Measurements from ENCODE around the gene ERFE.

The ERFE gene

GRCh38 chr2:238126338-238126737 is 32.4 kb upstream of the ERFE start:
- DNase-seq, result no peak

GRCh38 chr2:238126775-238127164 is 32.0 kb upstream of the ERFE start:
- DNase-seq, result no peak

DNA sequence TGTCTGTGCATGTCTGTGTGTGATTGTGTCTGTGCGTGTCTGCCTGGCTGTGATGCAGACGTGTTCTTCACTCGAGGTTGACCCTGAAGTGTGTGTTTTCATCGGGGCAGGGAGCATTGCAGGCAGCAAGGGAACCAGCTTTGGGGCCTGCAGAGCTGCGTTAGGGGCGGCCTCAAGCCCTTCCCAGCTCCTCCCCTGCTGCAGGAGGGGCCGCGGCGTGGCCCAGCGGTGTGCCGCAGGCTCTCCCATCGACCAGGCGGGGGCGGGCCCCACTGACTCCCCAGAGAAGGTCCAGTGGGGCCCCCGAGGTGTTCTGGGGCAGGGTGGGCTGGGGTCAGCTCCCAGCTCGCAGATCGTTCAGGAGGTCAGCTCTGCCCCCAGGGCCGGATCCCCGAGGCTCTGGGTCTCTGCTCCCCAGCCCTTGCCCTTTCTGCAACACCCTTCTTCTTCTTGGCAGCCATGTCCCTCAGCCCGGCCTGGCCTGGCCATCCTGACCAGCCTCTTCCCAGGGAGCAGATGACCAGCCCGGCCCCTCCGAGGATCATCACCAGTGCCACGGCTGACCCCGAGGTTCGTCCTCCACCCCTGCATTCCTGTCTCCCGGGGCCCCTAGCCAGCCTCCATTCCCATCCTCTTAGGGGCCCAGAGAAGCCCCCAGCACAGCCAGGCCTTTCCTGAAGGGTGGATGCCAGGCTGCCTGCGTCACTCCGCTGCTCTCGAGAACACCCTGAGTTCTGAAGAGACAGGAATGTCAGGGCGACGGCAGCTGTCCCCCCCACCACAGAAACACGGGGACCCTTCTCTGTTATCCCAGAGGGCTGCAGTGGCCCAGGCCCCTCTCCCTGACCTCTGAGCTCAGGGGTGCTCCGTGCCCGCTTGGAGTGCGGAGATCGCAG is 31.4 kb upstream of the ERFE start:
- no peak for DNase-seq

DNA sequence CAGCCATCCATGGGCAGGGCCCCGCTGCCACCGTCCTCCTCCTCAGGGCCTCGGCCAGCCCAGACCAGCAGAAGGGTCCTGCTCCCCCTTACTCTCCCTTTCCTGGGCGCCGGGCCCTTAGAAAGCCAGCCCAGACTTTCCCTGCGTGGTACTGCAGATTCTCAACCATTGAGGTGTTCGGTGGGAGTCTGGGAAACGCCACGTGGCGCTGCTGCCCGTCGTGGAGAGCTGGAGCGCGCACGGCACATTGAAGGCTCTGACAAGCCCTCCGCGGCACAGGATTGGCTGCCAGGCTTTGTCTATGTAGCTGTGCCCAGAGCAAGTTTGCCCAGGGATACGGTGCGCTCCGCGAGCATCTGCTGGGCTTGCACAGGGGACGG is 30.7 kb upstream of the ERFE start:
- no peak for DNase-seq

DNA sequence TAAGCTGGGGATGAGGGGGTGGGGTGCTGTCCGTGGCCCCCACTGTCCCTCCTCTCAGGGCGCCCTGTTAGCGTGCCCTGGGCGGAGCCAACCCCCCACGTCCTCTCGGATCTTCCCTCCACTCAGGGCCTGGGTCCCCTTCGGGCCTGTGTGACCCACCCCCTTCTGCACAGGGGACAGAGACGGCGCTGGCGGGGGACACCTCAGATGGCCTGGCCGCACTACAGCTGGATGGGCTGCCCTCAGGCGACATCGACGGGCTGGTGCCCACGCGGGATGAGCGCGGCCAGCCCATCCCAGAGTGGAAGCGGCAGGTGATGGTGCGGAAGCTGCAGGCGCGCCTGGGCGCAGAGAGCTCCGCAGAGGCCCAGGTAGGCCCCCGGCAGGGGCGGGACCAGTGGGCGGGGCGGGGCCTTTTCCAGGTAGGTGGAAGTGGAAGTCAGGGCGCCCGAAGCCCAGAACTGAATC is 30.2 kb upstream of the ERFE start:
- DNase-seq, result no peak

GRCh38 chr2:238129166-238130010 is 29.4 kb upstream of the ERFE start:
- DNase-seq, result no peak

- no peak for DNase-seq
These were observed 28.6 kb upstream of the ERFE start for GRCh38 chr2:238130111-238130695.

GRCh38 chr2:238130696-238131628 is 27.8 kb upstream of the ERFE start:
- no peak for DNase-seq

DNA sequence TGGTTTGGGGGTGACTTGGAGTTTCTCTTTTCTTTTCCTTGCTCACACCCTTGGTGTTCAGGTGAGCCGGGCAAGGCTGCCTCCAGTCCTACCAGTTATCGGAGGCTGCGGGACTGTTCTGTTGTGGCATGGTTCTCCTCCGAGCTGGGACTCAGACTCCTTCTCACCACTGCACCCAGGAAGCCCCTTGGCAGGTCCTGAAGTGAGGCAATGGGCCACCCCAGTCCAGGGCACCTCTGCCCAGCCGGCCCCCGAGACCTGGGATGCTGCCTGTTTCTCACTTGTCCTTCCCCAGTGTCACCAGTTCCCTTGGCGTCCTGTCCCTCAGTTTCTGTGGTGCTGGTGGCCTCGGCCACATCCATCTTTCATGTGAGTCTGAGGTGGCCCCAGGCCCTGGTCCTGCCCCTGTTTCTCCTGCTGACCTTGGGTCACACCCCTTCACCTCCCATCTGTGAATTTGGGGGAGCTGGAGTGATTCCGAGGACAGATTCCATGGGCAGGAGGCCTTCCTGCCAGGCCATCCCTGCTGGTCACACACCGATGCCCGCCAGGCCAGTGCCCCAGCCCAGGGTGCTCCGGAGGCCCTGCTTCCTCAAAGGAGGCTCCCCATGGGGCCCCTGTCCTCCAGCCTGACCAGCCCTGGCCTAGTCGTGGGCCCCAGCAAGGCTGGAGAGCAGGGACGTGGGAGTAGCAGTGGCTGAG is 26.9 kb upstream of the ERFE start:
- no peak for DNase-seq

- DNase-seq, result no peak
These were observed 26.0 kb upstream of the ERFE start for GRCh38 chr2:238132463-238133450.

DNA sequence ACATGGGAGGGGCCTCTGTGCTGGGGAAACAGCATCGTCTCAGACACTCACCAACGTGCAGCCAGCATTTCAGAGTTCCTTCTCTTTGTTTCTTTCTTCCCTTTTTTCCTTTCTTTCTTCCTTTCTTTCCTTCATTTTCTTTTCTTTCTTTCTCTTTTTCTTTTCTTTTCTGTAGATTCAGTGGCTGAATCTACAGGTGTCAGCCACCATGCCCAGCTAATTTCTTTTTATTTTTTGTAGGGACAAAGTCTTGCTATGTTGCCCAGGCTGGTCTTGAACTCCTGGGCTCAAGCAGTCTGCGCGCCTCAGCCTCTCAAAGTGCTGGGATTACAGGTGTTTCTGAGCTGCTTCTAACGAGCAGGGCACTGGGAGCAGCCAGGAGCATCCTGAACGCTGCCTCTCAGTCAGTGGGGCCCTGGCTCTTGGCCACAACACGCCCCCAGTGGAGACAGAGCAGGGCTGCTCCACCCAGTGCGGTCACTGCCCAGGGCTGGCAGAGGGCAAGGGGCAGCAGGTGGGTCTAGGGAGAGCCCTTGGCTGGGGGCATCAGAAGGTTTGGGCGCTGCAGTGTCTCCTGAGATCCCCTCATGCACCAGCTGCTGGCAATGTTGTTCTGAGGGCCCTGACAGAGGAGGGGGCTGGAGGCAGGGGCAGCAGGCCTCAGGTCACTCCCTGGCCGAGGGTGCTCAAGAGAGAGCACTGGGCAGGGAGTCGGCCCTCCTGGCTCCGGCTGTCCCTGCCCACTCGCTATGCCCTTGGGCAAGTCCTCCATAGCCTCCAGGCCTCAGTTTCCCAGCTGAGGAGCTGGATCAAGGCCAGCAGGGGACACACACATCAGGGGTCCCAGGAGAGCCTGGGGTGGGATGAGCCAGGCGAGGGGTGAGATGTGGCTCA is 25.0 kb upstream of the ERFE start:
- no peak for DNase-seq

GRCh38 chr2:238134393-238134785 is 24.4 kb upstream of the ERFE start:
- DNase-seq, result no peak

DNA sequence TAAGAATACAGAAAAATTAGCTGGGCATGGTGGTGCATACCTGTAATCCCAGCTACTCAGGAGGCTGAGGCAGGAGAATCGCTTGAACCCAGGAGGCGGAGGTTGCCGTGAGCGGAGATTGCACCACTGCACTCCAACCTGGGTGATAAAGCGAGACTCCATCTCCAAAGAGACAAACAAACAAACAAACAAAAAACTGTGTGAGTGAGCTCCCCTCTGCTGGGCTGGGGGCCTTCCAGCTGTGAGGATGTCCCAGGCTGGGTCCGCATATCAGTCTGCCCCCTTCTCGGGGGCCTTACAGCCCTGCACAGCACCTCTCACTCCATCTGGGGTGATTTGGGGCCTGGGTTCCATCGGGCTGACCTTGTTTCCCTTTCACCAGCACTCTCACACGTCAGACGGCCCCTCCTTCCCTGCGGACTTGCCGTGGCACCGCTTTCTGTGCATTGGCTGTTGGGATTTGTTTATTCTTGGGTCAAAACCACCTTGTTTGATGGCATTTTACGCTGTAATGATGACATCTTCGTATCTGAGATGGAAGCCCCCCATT is 23.1 kb upstream of the ERFE start:
- no peak for DNase-seq

DNA sequence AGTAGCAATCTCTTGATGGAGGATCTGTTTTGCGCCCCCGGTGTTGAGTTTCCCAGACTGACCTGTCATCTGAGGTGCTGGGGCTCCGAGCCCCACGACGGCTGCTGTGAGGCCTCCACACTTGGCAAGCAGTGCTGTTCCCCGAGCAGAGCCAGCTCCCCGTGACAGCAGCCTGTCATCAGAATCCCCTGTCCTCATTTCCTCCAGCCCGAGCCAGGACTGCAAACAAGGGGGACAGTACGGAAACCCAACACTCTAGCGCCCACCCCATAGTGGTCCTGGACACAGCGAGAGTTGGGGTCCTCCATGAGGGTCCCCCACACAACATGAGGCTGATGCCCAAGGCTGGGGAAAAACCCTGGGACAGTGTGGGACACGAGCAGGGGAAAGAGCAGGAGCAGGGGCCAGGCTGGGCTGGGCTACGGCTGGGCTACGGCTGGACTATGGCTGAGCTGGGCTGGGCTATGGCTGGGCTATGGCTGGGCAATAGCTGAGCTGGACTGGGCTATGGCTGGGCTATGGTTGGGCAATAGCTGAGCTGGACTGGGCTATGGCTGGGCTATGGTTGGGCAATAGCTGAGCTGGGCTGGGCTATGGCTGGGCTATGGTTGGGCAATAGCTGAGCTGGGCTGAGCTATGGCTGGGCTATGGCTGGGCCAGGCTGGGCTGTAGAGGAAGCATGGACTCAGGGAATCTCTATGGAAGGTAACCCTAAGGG is 21.8 kb upstream of the ERFE start:
- DNase-seq, result peak in 1 of 2 donors; percentile 74

DNA sequence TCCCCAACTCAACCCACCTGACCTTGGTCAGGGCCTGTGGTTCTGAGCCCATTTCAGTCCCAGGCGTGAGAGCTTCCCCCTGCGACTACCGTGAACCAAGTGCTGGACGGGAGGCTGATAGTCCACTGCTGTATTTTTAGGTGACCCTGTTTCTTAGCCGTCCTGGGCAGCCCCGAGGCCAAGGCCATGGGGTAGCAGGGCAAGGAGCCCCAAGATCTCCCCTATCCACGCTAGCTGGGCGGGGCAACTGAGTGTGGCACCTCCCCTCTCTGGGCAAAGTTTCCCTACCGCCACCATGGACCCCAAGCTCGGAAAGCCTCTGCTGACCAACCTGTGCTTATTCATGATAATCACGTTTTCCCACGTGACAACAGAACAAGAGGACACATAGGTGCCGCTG is 20.9 kb upstream of the ERFE start:
- DNase-seq, result no peak

- DNase-seq, result no peak
These were observed 20.2 kb upstream of the ERFE start, which contains the start of gene KLHL30 for GRCh38 chr2:238138331-238139195. Gene KLHL30 (plus strand): TSS chr2:238138668. CDS start chr2:238140755, 2,087 bp downstream.

Measured in CD4-positive, alpha-beta T cell treated with Interleukin-4 for 1 hour (primary cell).